Ishikawa (cell line): ENCODE measurements around the gene INHBB.

Experiments used
- CEBPB ChIP-seq: IDR thresholded peaks from 2 replicates; pipeline ENCODE4 v1.6.1; 2012
- CREB1 ChIP-seq: IDR thresholded peaks from 2 replicates; pipeline ENCODE4 v1.6.1; 2012; ENCODE audit warnings: low read depth
- EGR1 ChIP-seq: IDR thresholded peaks from 2 replicates; pipeline ENCODE4 v1.6.1; 2012
- EP300 ChIP-seq: IDR thresholded peaks from 2 replicates; pipeline ENCODE4 v1.6.1; 2012; ENCODE audit warnings: borderline replicate concordance
- FOXM1 ChIP-seq: IDR thresholded peaks from 2 replicates; pipeline ENCODE4 v1.6.1; 2012; ENCODE audit warnings: low read depth, borderline replicate concordance
- NFIC ChIP-seq: IDR thresholded peaks from 2 replicates; pipeline ENCODE4 v1.6.1; 2012
- RAD21 ChIP-seq: IDR thresholded peaks from 2 replicates; pipeline ENCODE4 v1.6.1; 2012; ENCODE audit warnings: low read depth
- TAF1 ChIP-seq: IDR thresholded peaks from 2 replicates; pipeline ENCODE4 v1.6.1; 2012; ENCODE audit warnings: low read depth, mild to moderate bottlenecking
- TCF12 ChIP-seq: IDR thresholded peaks from 2 replicates; pipeline ENCODE4 v1.6.1; 2012; ENCODE audit warnings: low read depth
- TEAD4 ChIP-seq: IDR thresholded peaks from 2 replicates; pipeline ENCODE4 v1.6.1; 2012
- USF1 ChIP-seq: IDR thresholded peaks from 2 replicates; pipeline ENCODE4 v1.6.1; 2012
- YY1 ChIP-seq: IDR thresholded peaks from 2 replicates; pipeline ENCODE4 v1.6.1; 2012; ENCODE audit warnings: low read depth
- ZBTB7A ChIP-seq: IDR thresholded peaks from 2 replicates; pipeline ENCODE4 v1.6.1; 2012; ENCODE audit warnings: low read depth
- TF ChIP-seq, protein P1 (sequence below): IDR thresholded peaks from 2 replicates; pipeline ENCODE4 v1.6.1; 2012; ENCODE audit warnings: low read depth, mild to moderate bottlenecking
- TF ChIP-seq, protein P2 (sequence below): IDR thresholded peaks from 2 replicates; pipeline ENCODE4 v1.6.1; 2012

Gene INHBB

GRCh38 chr2:120346026-120346666 lies at the start of gene INHBB:
TSS of gene INHBB (plus strand) at chr2:120346136. CDS start at chr2:120346189, 53 bp downstream.
- TF ChIP-seq EGR1 (no peak), USF1 (no peak), TAF1 (no peak), FOXM1 (no peak), CEBPB (no peak), YY1 (no peak), TCF12 (no peak), RAD21 (no peak), EP300 (no peak), NFIC (no peak)
- TF ChIP-seq, protein P1, sequence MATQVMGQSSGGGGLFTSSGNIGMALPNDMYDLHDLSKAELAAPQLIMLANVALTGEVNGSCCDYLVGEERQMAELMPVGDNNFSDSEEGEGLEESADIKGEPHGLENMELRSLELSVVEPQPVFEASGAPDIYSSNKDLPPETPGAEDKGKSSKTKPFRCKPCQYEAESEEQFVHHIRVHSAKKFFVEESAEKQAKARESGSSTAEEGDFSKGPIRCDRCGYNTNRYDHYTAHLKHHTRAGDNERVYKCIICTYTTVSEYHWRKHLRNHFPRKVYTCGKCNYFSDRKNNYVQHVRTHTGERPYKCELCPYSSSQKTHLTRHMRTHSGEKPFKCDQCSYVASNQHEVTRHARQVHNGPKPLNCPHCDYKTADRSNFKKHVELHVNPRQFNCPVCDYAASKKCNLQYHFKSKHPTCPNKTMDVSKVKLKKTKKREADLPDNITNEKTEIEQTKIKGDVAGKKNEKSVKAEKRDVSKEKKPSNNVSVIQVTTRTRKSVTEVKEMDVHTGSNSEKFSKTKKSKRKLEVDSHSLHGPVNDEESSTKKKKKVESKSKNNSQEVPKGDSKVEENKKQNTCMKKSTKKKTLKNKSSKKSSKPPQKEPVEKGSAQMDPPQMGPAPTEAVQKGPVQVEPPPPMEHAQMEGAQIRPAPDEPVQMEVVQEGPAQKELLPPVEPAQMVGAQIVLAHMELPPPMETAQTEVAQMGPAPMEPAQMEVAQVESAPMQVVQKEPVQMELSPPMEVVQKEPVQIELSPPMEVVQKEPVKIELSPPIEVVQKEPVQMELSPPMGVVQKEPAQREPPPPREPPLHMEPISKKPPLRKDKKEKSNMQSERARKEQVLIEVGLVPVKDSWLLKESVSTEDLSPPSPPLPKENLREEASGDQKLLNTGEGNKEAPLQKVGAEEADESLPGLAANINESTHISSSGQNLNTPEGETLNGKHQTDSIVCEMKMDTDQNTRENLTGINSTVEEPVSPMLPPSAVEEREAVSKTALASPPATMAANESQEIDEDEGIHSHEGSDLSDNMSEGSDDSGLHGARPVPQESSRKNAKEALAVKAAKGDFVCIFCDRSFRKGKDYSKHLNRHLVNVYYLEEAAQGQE = no peak
- TF ChIP-seq, protein P2, sequence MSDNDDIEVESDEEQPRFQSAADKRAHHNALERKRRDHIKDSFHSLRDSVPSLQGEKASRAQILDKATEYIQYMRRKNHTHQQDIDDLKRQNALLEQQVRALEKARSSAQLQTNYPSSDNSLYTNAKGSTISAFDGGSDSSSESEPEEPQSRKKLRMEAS = no peak

DNA sequence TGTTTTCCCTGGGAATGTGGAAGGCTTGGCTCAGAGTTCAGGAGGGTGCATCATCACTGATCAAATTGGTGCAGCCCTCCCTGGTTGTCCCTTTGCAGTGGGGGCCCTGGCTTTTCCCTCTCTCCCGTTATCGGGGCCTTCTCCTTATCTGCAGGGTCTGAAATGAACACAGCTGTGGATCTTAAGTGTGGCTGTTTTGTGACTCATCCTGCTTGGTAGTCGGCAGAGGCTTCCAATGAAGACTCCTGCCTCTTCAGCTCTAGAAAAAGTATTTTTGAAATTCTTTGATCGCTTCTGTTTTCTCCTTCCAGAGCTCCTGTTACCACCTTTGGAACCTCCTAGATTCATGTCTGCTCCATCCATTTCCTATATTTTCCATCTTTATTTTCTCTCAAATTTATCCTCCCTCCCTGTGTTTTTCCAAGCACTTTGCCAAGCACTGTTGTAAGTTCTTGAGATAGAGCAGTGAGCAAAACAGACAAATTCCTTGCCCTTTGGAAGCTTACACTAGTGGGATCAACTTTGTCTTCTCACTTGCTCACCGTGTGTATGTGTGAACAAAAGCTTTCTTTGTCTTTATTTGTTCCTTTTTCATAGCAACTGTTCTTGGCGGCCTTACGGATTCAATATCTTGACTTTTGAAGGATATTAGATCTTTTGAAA lies 47.6 kb upstream of the INHBB start:
- TF ChIP-seq USF1 (no peak), YY1 (no peak), EP300 (no peak), TCF12 (no peak), NFIC (no peak), TAF1 (no peak), CREB1 (no peak)
- TF ChIP-seq, protein P2 = no peak

- TF ChIP-seq NFIC (no peak), USF1 (no peak), TAF1 (no peak), RAD21 (no peak), TEAD4 (no peak), CEBPB (no peak), EGR1 (no peak), TCF12 (no peak), CREB1 (no peak), YY1 (no peak), ZBTB7A (no peak), FOXM1 (no peak), EP300 (no peak)
- TF ChIP-seq, protein P2 = no peak
- TF ChIP-seq, protein P1 = no peak
Measured at GRCh38 chr2:120299004-120299403, 46.9 kb upstream of the INHBB start.

GRCh38 chr2:120299561-120299960 lies 46.4 kb upstream of the INHBB start:
- no peak for TF ChIP-seq CREB1
- TF ChIP-seq EGR1 = no peak
- no peak for TF ChIP-seq CEBPB

DNA sequence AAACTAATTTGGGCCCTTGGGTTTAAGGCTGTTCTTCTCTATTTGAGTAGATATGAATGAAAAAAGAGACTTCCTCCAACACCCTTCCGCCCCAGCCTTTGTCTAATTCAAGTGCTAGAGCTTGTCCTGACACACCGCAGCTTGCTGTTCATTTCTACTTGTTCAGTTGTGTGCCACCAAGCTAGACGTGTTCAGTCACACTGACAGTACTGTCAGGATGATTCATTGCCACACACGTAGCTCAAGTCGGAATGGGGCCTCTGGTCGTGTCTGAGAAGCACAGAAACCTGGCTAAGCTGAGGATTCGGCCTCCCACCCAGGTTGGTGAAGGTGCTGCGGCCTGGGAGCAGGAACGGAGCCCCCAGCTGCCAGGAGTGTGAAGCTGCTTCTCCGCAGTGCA lies 45.6 kb upstream of the INHBB start:
- TF ChIP-seq TAF1 (no peak), EGR1 (no peak)

- TF ChIP-seq YY1 = no peak
- TF ChIP-seq CEBPB = no peak
- no peak for TF ChIP-seq CREB1
- TF ChIP-seq EGR1 = no peak
- no peak for TF ChIP-seq TEAD4
- no peak for TF ChIP-seq EP300
- TF ChIP-seq NFIC = no peak
- no peak for TF ChIP-seq RAD21
- TF ChIP-seq, protein P2 = no peak
Measured at GRCh38 chr2:120301284-120301683, 44.7 kb upstream of the INHBB start.
